Measurements from ENCODE around the gene DNMT3A. TPM values are rescaled to one million over a fixed set of nuclear protein-coding genes. Genes with fewer than 3 reads are reported as not detected.

The DNMT3A gene
- total RNA-seq, 1 donor from 2014 or later, result 16.5 TPM

DNA sequence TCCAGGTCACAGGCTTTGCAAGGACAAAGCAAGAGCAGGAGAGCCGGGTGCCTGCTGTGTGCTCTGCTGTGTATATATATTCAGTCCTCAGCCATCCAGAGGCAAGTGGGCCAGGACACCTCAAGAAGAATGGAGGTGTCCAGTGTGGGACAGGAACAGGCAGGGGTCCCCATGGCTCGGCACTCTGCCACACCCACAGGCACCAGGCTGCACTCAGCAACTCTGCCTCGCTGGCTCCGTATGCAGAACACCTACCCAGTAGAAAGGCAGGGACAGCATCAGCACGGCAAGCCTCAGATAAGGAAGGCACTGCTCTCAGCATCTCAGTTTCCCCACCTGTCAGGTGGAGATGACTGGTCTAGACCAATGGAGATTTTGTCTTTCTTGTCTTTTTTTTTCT, 57.8 kb downstream of the DNMT3A start:
- peaks cover 32% of the 10 kb centered on the region for H3K4me1 ChIP-seq
- TF ChIP-seq, protein P1, sequence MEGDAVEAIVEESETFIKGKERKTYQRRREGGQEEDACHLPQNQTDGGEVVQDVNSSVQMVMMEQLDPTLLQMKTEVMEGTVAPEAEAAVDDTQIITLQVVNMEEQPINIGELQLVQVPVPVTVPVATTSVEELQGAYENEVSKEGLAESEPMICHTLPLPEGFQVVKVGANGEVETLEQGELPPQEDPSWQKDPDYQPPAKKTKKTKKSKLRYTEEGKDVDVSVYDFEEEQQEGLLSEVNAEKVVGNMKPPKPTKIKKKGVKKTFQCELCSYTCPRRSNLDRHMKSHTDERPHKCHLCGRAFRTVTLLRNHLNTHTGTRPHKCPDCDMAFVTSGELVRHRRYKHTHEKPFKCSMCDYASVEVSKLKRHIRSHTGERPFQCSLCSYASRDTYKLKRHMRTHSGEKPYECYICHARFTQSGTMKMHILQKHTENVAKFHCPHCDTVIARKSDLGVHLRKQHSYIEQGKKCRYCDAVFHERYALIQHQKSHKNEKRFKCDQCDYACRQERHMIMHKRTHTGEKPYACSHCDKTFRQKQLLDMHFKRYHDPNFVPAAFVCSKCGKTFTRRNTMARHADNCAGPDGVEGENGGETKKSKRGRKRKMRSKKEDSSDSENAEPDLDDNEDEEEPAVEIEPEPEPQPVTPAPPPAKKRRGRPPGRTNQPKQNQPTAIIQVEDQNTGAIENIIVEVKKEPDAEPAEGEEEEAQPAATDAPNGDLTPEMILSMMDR (IDR thresholded peaks at IDR 0.05; ENCODE audit: borderline replicate concordance), result no peak
- DNase-seq, result no peak
- H3K4me3 ChIP-seq, result no peak overlapping the region
- intact Hi-C loops (cut with micrococcal nuclease), result no loop called here
- H3K27ac ChIP-seq (replicated peaks), result no peak overlapping the region
- H3K9me3 ChIP-seq (replicated peaks), result no peaks in the 10 kb centered on the region
- peaks cover 24% of the 10 kb centered on the region for H3K36me3 ChIP-seq
- no peaks in the 10 kb centered on the region for H3K27me3 ChIP-seq (ENCODE audit: low read depth)

DNA sequence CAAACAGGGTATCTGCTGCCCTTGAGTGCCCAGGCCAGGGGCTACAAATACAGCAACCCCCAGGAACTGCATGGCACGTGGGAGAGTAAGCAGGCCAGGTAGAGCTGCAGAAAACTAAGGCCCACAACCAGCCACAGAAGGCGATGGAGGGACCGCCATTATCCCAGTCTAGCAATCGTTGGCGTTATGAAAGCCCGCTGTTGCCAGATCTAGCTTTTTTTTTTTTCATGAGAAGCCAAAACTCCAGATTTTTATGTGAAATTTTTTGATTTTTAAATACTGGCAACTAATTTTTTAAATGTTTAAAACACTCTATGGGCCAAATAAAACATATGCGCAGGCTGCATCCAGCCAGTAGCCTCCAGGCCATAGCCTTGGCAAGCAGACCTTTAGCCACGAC, 59.8 kb downstream of the DNMT3A start:
- H3K9me3 ChIP-seq (replicated peaks), result no peaks in the 10 kb centered on the region
- no peak overlapping the region for H3K4me3 ChIP-seq
- TF ChIP-seq, protein P1 (IDR thresholded peaks at IDR 0.05; ENCODE audit: borderline replicate concordance), result no peak
- peaks cover 51% of the 10 kb centered on the region for H3K4me1 ChIP-seq
- intact Hi-C loops (cut with micrococcal nuclease), result no loop called here
- DNase-seq, result no peak
- peak overlapping the region; percentile 3 for H3K27ac ChIP-seq (replicated peaks)
- no peaks in the 10 kb centered on the region for H3K27me3 ChIP-seq (ENCODE audit: low read depth)
- peaks cover 24% of the 10 kb centered on the region for H3K36me3 ChIP-seq

DNA sequence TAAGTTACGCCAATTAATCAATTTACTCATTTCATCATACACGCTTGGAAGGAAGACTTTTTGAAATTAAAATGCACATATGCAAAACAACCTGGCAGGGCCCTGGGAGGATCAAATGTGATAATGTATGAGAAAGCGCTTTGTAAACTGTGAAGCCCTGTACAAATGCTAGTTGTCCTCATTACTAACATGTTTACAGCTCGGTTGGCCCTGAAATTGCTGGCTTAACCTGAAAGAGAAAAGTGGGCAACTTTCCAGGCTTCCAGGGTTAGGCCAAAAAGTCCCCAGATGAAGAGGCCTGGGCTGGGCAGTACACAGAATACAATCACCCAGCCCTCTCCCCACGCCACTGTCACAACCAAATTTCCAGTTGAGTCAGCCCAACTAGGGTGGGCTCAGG, 60.2 kb downstream of the DNMT3A start:
- Histone ChIP-seq H3K4me1 (peaks cover 55% of the 10 kb centered on the region), H3K4me3 (no peak overlapping the region), H3K27me3 (ENCODE audit: low read depth) (no peaks in the 10 kb centered on the region), H3K9me3 (replicated peaks) (no peaks in the 10 kb centered on the region), H3K27ac (replicated peaks) (peak overlapping the region; percentile 3), H3K36me3 (peaks cover 24% of the 10 kb centered on the region)
- TF ChIP-seq, protein P1 (IDR thresholded peaks at IDR 0.05; ENCODE audit: borderline replicate concordance), result no peak
- intact Hi-C loops (cut with micrococcal nuclease), result no loop called here
- DNase-seq, result no peak

DNA sequence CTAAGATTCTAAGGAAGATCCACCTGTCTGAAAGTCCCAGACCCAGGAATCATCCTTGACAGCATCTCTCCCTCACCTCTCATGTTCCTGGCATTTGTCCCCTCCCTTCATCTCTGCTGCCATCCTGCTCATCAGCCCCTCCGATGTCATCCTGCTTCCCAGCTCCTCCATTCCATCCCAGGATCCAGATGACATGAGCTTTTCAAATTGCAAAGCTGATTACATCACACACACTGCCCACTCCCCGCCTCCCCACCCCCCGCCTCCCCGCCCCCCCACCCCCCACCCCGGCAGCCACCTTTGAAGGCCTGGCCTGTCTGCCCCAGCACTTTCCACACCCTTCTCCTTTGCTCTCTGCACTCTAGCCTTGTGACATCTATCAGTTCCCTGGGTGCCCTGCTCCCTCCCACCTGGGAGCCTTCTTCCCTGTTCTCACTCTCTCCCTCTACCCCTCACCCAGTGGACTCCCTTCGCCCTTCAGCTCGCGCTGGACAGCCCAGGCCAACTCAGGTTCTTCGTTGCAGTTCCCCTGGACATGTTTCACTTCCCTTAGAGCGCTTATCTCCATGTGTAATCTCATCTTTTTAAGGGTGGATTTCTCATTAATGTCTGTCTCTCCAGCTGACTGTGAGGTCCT, 61.6 kb downstream of the DNMT3A start:
- Histone ChIP-seq H3K27me3 (ENCODE audit: low read depth) (no peaks in the 10 kb centered on the region), H3K9me3 (replicated peaks) (no peaks in the 10 kb centered on the region), H3K36me3 (peaks cover 25% of the 10 kb centered on the region), H3K27ac (replicated peaks) (no peak overlapping the region), H3K4me3 (no peak overlapping the region), H3K4me1 (peaks cover 56% of the 10 kb centered on the region)
- intact Hi-C loops (cut with micrococcal nuclease), result no loop called here
- TF ChIP-seq, protein P1 (IDR thresholded peaks at IDR 0.05; ENCODE audit: borderline replicate concordance), result no peak
- no peak for DNase-seq

DNA sequence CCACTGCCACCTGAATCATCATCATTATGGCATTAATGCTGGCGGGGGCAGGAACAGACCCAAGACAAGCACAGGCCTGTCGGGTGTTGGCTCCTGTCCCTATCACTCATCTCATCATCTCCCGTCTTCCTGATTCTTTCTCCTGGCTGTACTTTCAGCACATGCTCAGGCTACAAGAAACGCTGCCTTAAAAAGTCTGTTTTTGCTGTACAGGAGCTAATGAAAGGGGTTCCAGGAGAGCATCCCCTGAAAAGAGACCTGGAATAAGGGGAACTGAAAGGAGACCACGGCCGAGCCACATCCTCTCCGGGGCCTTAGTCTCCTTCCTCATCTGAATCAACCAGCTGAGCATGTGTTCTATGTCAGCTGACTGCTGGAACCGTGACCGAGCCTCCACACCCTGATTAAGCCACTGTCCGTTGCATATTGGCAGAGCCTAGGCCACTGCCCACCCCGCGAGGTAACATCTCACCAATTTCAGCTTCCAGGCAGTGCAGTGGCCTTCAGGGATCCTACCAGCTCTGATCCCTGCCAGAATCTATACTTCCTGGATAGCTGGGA, 62.6 kb downstream of the DNMT3A start:
- peak overlapping the region; percentile 85 for H3K27ac ChIP-seq (replicated peaks)
- H3K4me3 ChIP-seq, result no peak overlapping the region
- TF ChIP-seq, protein P1 (IDR thresholded peaks at IDR 0.05; ENCODE audit: borderline replicate concordance), result no peak
- H3K36me3 ChIP-seq, result peaks cover 35% of the 10 kb centered on the region
- H3K4me1 ChIP-seq, result peaks cover 62% of the 10 kb centered on the region
- peak; percentile 73 for DNase-seq
- intact Hi-C loops (cut with micrococcal nuclease), result no loop called here
- no peaks in the 10 kb centered on the region for H3K27me3 ChIP-seq (ENCODE audit: low read depth)
- H3K9me3 ChIP-seq (replicated peaks), result no peaks in the 10 kb centered on the region
